Central memory CD8-positive, alpha-beta T cell (primary cell): ENCODE results near the gene IFNG-AS1.

Experiments used
- ATAC-seq: fragments of 150-1000 bp; cut with Tn5 transposase; replicated peaks from 2 replicates; pipeline ENCODE4 v1.10.0; 2022; ENCODE audit warnings: mild to moderate bottlenecking, moderate FRiP score, moderate number of reproducible peaks; ENCODE audit not compliant: poor library complexity, severe bottlenecking; ENCODE audit errors: extremely low read depth
- DNase-seq, 2 donors: peaks; one replicate each; pipeline ENCODE4 v3.0.0; 2021; ENCODE audit warnings: low spot score in 2 of 2
- H3K27ac Mint-ChIP-seq: one replicate; pipeline ENCODE4 v1.8.0; 2022; ENCODE audit warnings: low read depth, mild to moderate bottlenecking, moderate library complexity, mixed read lengths
- H3K27me3 Mint-ChIP-seq: one replicate; pipeline ENCODE4 v1.8.0; 2022; ENCODE audit warnings: mixed read lengths
- H3K36me3 Mint-ChIP-seq: one replicate; pipeline ENCODE4 v1.8.0; 2022; ENCODE audit warnings: mild to moderate bottlenecking, moderate library complexity, mixed read lengths; ENCODE audit not compliant: insufficient read depth
- H3K4me1 Mint-ChIP-seq: one replicate; pipeline ENCODE4 v1.8.0; 2022; ENCODE audit warnings: mixed read lengths
- H3K4me3 Mint-ChIP-seq: one replicate; pipeline ENCODE4 v1.8.0; 2022; ENCODE audit warnings: mild to moderate bottlenecking, moderate library complexity, mixed read lengths
- H3K9me3 Mint-ChIP-seq: one replicate; pipeline ENCODE4 v1.8.0; 2022; ENCODE audit warnings: mixed read lengths

The IFNG-AS1 gene

GRCh38 chr12:68001486-68002466 is 12.5 kb downstream of the IFNG-AS1 start:
- peaks cover 36% of the 10 kb centered on the region for H3K4me1 Mint-ChIP-seq
- H3K4me3 Mint-ChIP-seq: no peak overlapping the region
- H3K36me3 Mint-ChIP-seq: peaks cover 28% of the 10 kb centered on the region

GRCh38 chr12:68003777-68004176 is 14.5 kb downstream of the IFNG-AS1 start:
- Mint-ChIP-seq H3K36me3 (peaks cover 29% of the 10 kb centered on the region), H3K27me3 (no peaks in the 10 kb centered on the region), H3K27ac (peak overlapping the region; percentile 67), H3K4me1 (peaks cover 22% of the 10 kb centered on the region), H3K4me3 (no peak overlapping the region), H3K9me3 (no peaks in the 10 kb centered on the region)
- DNase-seq: no peak
- ATAC-seq: no peak

More at GRCh38 chr12:68001486-68002466, 12.5 kb downstream of the IFNG-AS1 start:
- no peak for ATAC-seq
- Mint-ChIP-seq H3K27me3 (no peaks in the 10 kb centered on the region), H3K9me3 (no peaks in the 10 kb centered on the region), H3K27ac (no peak overlapping the region)
- DNase-seq: no peak

- H3K4me3 Mint-ChIP-seq: no peak overlapping the region
- DNase-seq (no peak), ATAC-seq (no peak)
- H3K27me3 Mint-ChIP-seq: no peaks in the 10 kb centered on the region
- peaks cover 38% of the 10 kb centered on the region for H3K36me3 Mint-ChIP-seq
- H3K9me3 Mint-ChIP-seq: no peaks in the 10 kb centered on the region
- peaks cover 35% of the 10 kb centered on the region for H3K4me1 Mint-ChIP-seq
- H3K27ac Mint-ChIP-seq: no peak overlapping the region
Measured at GRCh38 chr12:68007033-68007432, 17.8 kb downstream of the IFNG-AS1 start.

- Mint-ChIP-seq H3K27me3 (no peaks in the 10 kb centered on the region), H3K4me1 (peaks cover 39% of the 10 kb centered on the region), H3K27ac (no peak overlapping the region), H3K36me3 (peaks cover 38% of the 10 kb centered on the region), H3K4me3 (no peak overlapping the region), H3K9me3 (no peaks in the 10 kb centered on the region)
- DNase-seq: no peak
- no peak for ATAC-seq
Measured at GRCh38 chr12:68007466-68007865, 18.2 kb downstream of the IFNG-AS1 start.

GRCh38 chr12:68011206-68011881 is 22.1 kb downstream of the IFNG-AS1 start:
- H3K9me3 Mint-ChIP-seq: no peaks in the 10 kb centered on the region
- H3K27ac Mint-ChIP-seq: peak overlapping the region; percentile 29
- no peak for DNase-seq
- ATAC-seq: peak; percentile 32
- H3K36me3 Mint-ChIP-seq: peaks cover 27% of the 10 kb centered on the region
- H3K4me1 Mint-ChIP-seq: peaks cover 37% of the 10 kb centered on the region
- peak overlapping the region; percentile 21 for H3K4me3 Mint-ChIP-seq
- no peaks in the 10 kb centered on the region for H3K27me3 Mint-ChIP-seq

GRCh38 chr12:68011882-68012207 is 22.6 kb downstream of the IFNG-AS1 start:
- Mint-ChIP-seq H3K27me3 (no peaks in the 10 kb centered on the region), H3K4me3 (peak overlapping the region; percentile 21), H3K27ac (peak overlapping the region; percentile 20), H3K9me3 (no peaks in the 10 kb centered on the region), H3K36me3 (peaks cover 25% of the 10 kb centered on the region), H3K4me1 (peaks cover 41% of the 10 kb centered on the region)
- ATAC-seq: no peak
- no peak for DNase-seq

GRCh38 chr12:68012712-68013111 is 23.5 kb downstream of the IFNG-AS1 start:
- no peak overlapping the region for H3K4me3 Mint-ChIP-seq
- H3K9me3 Mint-ChIP-seq: no peaks in the 10 kb centered on the region
- DNase-seq (no peak), ATAC-seq (no peak)
- H3K36me3 Mint-ChIP-seq: peaks cover 27% of the 10 kb centered on the region
- peaks cover 48% of the 10 kb centered on the region for H3K4me1 Mint-ChIP-seq
- H3K27ac Mint-ChIP-seq: peak overlapping the region; percentile 20
- no peaks in the 10 kb centered on the region for H3K27me3 Mint-ChIP-seq

- no peaks in the 10 kb centered on the region for H3K27me3 Mint-ChIP-seq
- H3K4me3 Mint-ChIP-seq: no peak overlapping the region
- no peaks in the 10 kb centered on the region for H3K9me3 Mint-ChIP-seq
- DNase-seq (no peak), ATAC-seq (no peak)
- peaks cover 48% of the 10 kb centered on the region for H3K4me1 Mint-ChIP-seq
- H3K36me3 Mint-ChIP-seq: peaks cover 24% of the 10 kb centered on the region
- no peak overlapping the region for H3K27ac Mint-ChIP-seq
Measured at GRCh38 chr12:68013181-68013580, 23.9 kb downstream of the IFNG-AS1 start.

GRCh38 chr12:68016136-68016535 is 26.9 kb downstream of the IFNG-AS1 start:
- Mint-ChIP-seq H3K36me3 (peaks cover 17% of the 10 kb centered on the region), H3K4me1 (peaks cover 37% of the 10 kb centered on the region), H3K27me3 (no peaks in the 10 kb centered on the region), H3K27ac (no peak overlapping the region), H3K9me3 (no peaks in the 10 kb centered on the region), H3K4me3 (no peak overlapping the region)
- DNase-seq: no peak
- ATAC-seq: no peak

GRCh38 chr12:68018315-68018714 is 29.1 kb downstream of the IFNG-AS1 start:
- Mint-ChIP-seq H3K4me3 (no peak overlapping the region), H3K27ac (no peak overlapping the region), H3K9me3 (no peaks in the 10 kb centered on the region), H3K36me3 (peaks cover 16% of the 10 kb centered on the region), H3K4me1 (peaks cover 20% of the 10 kb centered on the region), H3K27me3 (no peaks in the 10 kb centered on the region)
- ATAC-seq: peak; percentile 24
- no peak for DNase-seq

GRCh38 chr12:68020049-68020448 is 30.8 kb downstream of the IFNG-AS1 start:
- peaks cover 32% of the 10 kb centered on the region for H3K4me1 Mint-ChIP-seq
- no peak overlapping the region for H3K27ac Mint-ChIP-seq
- H3K9me3 Mint-ChIP-seq: peaks cover 8% of the 10 kb centered on the region
- H3K36me3 Mint-ChIP-seq: peaks cover 26% of the 10 kb centered on the region
- H3K4me3 Mint-ChIP-seq: no peak overlapping the region
- H3K27me3 Mint-ChIP-seq: no peaks in the 10 kb centered on the region
- ATAC-seq (no peak), DNase-seq (no peak)

- Mint-ChIP-seq H3K4me1 (peaks cover 28% of the 10 kb centered on the region), H3K27me3 (no peaks in the 10 kb centered on the region), H3K27ac (no peak overlapping the region)
Measured at GRCh38 chr12:68020699-68021098, 31.5 kb downstream of the IFNG-AS1 start.

GRCh38 chr12:68028647-68029046 is 39.4 kb downstream of the IFNG-AS1 start:
- DNase-seq: no peak
- H3K9me3 Mint-ChIP-seq: peaks cover 6% of the 10 kb centered on the region
- peak overlapping the region; percentile 13 for H3K27ac Mint-ChIP-seq
- H3K4me1 Mint-ChIP-seq: peaks cover 52% of the 10 kb centered on the region
- H3K36me3 Mint-ChIP-seq: peaks cover 21% of the 10 kb centered on the region
- no peaks in the 10 kb centered on the region for H3K27me3 Mint-ChIP-seq
- H3K4me3 Mint-ChIP-seq: no peak overlapping the region
- ATAC-seq: no peak

More at GRCh38 chr12:68020699-68021098, 31.5 kb downstream of the IFNG-AS1 start:
- H3K4me3 Mint-ChIP-seq: no peak overlapping the region
- peaks cover 8% of the 10 kb centered on the region for H3K9me3 Mint-ChIP-seq
- DNase-seq: no peak
- peaks cover 28% of the 10 kb centered on the region for H3K36me3 Mint-ChIP-seq
- ATAC-seq: no peak
